ENCODE data around the gene DAAM1.

DNA sequence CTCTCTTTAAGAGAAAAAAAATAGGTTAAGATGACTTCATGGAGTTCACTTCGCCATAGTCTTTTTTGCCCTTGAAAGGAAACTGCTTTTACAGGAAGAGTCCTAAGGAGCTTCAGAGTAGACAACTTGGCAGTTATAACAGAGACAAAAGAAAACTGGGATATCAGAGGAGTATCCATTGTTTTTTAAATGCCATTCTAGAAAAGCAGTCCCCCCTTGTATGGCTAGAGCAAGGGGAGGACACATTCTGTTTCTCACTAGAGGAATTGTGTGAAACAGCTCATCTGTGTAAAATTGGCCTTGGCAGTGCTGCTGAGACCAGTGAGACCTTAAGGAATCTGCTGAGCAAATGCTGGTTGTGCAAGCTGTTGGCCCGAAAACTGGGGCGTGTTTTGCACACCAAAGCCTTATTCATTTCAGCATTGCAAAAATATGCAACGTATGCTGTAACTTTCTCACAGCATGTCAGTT is 148.7 kb downstream of the DAAM1 start:
- TF ChIP-seq, protein P1, sequence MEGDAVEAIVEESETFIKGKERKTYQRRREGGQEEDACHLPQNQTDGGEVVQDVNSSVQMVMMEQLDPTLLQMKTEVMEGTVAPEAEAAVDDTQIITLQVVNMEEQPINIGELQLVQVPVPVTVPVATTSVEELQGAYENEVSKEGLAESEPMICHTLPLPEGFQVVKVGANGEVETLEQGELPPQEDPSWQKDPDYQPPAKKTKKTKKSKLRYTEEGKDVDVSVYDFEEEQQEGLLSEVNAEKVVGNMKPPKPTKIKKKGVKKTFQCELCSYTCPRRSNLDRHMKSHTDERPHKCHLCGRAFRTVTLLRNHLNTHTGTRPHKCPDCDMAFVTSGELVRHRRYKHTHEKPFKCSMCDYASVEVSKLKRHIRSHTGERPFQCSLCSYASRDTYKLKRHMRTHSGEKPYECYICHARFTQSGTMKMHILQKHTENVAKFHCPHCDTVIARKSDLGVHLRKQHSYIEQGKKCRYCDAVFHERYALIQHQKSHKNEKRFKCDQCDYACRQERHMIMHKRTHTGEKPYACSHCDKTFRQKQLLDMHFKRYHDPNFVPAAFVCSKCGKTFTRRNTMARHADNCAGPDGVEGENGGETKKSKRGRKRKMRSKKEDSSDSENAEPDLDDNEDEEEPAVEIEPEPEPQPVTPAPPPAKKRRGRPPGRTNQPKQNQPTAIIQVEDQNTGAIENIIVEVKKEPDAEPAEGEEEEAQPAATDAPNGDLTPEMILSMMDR (IDR thresholded peaks at IDR 0.05) = no peak
- TF ChIP-seq TP53 (CRISPR knock-in tag; IDR thresholded peaks at IDR 0.05) = no peak
- TF ChIP-seq, protein P2, sequence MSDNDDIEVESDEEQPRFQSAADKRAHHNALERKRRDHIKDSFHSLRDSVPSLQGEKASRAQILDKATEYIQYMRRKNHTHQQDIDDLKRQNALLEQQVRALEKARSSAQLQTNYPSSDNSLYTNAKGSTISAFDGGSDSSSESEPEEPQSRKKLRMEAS (CRISPR knock-in tag; IDR thresholded peaks at IDR 0.05) = no peak
- TF ChIP-seq, protein P3, sequence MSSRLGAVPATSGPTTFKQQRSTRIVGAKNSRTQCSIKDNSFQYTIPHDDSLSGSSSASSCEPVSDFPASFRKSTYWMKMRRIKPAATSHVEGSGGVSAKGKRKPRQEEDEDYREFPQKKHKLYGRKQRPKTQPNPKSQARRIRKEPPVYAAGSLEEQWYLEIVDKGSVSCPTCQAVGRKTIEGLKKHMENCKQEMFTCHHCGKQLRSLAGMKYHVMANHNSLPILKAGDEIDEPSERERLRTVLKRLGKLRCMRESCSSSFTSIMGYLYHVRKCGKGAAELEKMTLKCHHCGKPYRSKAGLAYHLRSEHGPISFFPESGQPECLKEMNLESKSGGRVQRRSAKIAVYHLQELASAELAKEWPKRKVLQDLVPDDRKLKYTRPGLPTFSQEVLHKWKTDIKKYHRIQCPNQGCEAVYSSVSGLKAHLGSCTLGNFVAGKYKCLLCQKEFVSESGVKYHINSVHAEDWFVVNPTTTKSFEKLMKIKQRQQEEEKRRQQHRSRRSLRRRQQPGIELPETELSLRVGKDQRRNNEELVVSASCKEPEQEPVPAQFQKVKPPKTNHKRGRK (CRISPR knock-in tag; IDR thresholded peaks at IDR 0.05; ENCODE audit: borderline replicate concordance) = no peak
- TF ChIP-seq, protein P4, sequence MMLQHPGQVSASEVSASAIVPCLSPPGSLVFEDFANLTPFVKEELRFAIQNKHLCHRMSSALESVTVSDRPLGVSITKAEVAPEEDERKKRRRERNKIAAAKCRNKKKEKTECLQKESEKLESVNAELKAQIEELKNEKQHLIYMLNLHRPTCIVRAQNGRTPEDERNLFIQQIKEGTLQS (CRISPR knock-in tag; conservative IDR thresholded peaks at IDR 0.05) = no peak
- TF ChIP-seq, protein P5, sequence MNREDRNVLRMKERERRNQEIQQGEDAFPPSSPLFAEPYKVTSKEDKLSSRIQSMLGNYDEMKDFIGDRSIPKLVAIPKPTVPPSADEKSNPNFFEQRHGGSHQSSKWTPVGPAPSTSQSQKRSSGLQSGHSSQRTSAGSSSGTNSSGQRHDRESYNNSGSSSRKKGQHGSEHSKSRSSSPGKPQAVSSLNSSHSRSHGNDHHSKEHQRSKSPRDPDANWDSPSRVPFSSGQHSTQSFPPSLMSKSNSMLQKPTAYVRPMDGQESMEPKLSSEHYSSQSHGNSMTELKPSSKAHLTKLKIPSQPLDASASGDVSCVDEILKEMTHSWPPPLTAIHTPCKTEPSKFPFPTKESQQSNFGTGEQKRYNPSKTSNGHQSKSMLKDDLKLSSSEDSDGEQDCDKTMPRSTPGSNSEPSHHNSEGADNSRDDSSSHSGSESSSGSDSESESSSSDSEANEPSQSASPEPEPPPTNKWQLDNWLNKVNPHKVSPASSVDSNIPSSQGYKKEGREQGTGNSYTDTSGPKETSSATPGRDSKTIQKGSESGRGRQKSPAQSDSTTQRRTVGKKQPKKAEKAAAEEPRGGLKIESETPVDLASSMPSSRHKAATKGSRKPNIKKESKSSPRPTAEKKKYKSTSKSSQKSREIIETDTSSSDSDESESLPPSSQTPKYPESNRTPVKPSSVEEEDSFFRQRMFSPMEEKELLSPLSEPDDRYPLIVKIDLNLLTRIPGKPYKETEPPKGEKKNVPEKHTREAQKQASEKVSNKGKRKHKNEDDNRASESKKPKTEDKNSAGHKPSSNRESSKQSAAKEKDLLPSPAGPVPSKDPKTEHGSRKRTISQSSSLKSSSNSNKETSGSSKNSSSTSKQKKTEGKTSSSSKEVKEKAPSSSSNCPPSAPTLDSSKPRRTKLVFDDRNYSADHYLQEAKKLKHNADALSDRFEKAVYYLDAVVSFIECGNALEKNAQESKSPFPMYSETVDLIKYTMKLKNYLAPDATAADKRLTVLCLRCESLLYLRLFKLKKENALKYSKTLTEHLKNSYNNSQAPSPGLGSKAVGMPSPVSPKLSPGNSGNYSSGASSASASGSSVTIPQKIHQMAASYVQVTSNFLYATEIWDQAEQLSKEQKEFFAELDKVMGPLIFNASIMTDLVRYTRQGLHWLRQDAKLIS (CRISPR knock-in tag; IDR thresholded peaks at IDR 0.05; ENCODE audit: borderline replicate concordance) = no peak
- TF ChIP-seq, protein P6, sequence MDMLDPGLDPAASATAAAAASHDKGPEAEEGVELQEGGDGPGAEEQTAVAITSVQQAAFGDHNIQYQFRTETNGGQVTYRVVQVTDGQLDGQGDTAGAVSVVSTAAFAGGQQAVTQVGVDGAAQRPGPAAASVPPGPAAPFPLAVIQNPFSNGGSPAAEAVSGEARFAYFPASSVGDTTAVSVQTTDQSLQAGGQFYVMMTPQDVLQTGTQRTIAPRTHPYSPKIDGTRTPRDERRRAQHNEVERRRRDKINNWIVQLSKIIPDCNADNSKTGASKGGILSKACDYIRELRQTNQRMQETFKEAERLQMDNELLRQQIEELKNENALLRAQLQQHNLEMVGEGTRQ (CRISPR knock-in tag; IDR thresholded peaks at IDR 0.05) = no peak
- TF ChIP-seq GABPB1 (CRISPR knock-in tag; IDR thresholded peaks at IDR 0.05) = no peak
- no peak for TF ChIP-seq NR3C1 (CRISPR knock-in tag; conservative IDR thresholded peaks at IDR 0.05; ENCODE audit: low read depth)
- TF ChIP-seq ESRRA (CRISPR knock-in tag; IDR thresholded peaks at IDR 0.05; ENCODE audit: borderline replicate concordance) = no peak
- TF ChIP-seq ETV6 (CRISPR knock-in tag; IDR thresholded peaks at IDR 0.05) = no peak
- TF ChIP-seq, protein P7, sequence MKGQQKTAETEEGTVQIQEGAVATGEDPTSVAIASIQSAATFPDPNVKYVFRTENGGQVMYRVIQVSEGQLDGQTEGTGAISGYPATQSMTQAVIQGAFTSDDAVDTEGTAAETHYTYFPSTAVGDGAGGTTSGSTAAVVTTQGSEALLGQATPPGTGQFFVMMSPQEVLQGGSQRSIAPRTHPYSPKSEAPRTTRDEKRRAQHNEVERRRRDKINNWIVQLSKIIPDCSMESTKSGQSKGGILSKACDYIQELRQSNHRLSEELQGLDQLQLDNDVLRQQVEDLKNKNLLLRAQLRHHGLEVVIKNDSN (CRISPR knock-in tag; IDR thresholded peaks at IDR 0.05) = no peak
- TF ChIP-seq EMX1 (CRISPR knock-in tag; IDR thresholded peaks at IDR 0.05) = no peak
